Caco-2 (cell line): ENCODE data around the gene MCTP1. TPM values are rescaled to one million over a fixed set of nuclear protein-coding genes. Genes with fewer than 3 reads are reported as not detected.
A peak's percentile ranks its signal among the peaks of the same experiment; 100 is the strongest.

ENCODE experiments used
- Bru-seq: library from RNA; stranded (reverse); fragments of 400-500 nt; gene quantifications from one replicate; lab custom pipeline; 2021; lab: Mats Ljungman, UMichigan
- BruChase-seq, 2 experiments: library from RNA; stranded (reverse); fragments of 400-500 nt; gene quantifications; one replicate each; lab custom pipeline; 2021; lab: Mats Ljungman, UMichigan
- BruUV-seq: library from RNA; stranded (reverse); fragments of 400-500 nt; replicated peaks from 2 replicates; lab custom pipeline; 2021; lab: Mats Ljungman, UMichigan
- CTCF ChIA-PET: fragments of 300-600 bp; sonication (Branson Sonifier 250); formaldehyde crosslinking; loops from one replicate; lab custom pipeline; 2022; ENCODE audit warnings: antibody characterized with exemption; lab: Charles Lee
- POLR2A ChIA-PET: fragments of 300-600 bp; sonication (Branson Sonifier 250); formaldehyde crosslinking; loops from one replicate; lab custom pipeline; 2022; ENCODE audit warnings: antibody characterized with exemption; lab: Charles Lee
- DNase-seq, 2 experiments: peaks; one replicate each; pipeline versions ENCODE4 v3.0.0 to v3.0.0-alpha.2; 2020 to 2022
- H3K27me3 ChIP-seq: replicated peaks from 2 replicates; pipeline ENCODE4 v1.6.0; 2011; ENCODE audit warnings: low read length; ENCODE audit not compliant: control insufficient read depth, insufficient read depth
- H3K36me3 ChIP-seq: 2 replicates; pipeline ENCODE4 v1.5.1; 2011; ENCODE audit warnings: low read length; ENCODE audit not compliant: control insufficient read depth, insufficient read depth
- H3K4me1 ChIP-seq: fragments of 250-450 bp; sonication (Bioruptor Pico); 2 replicates; pipeline ENCODE4 v1.5.1; 2020; ENCODE audit warnings: mild to moderate bottlenecking
- H3K4me3 ChIP-seq: 2 replicates; pipeline ENCODE4 v1.5.1; 2011; ENCODE audit warnings: low read depth, mild to moderate bottlenecking, control low read depth, low read length
- H3K9me3 ChIP-seq: fragments of 250-450 bp; sonication (Bioruptor Pico); 2 replicates; pipeline ENCODE4 v1.5.1; 2020; ENCODE audit warnings: mild to moderate bottlenecking, moderate library complexity
- H3K27ac Mint-ChIP-seq: one replicate; pipeline ENCODE4 v1.8.0; 2022; ENCODE audit warnings: mixed read lengths; ENCODE audit not compliant: unreplicated experiment
- H3K27me3 Mint-ChIP-seq: one replicate; pipeline ENCODE4 v1.8.0; 2022; ENCODE audit warnings: mixed read lengths; ENCODE audit not compliant: insufficient read depth, unreplicated experiment
- H3K36me3 Mint-ChIP-seq: one replicate; pipeline ENCODE4 v1.8.0; 2022; ENCODE audit warnings: mild to moderate bottlenecking, mixed read lengths; ENCODE audit not compliant: insufficient read depth, unreplicated experiment
- H3K4me1 Mint-ChIP-seq: one replicate; pipeline ENCODE4 v1.8.0; 2022; ENCODE audit warnings: low read depth, mixed read lengths; ENCODE audit not compliant: unreplicated experiment
- H3K4me3 Mint-ChIP-seq: one replicate; pipeline ENCODE4 v1.8.0; 2022; ENCODE audit warnings: mild to moderate bottlenecking, moderate library complexity, mixed read lengths; ENCODE audit not compliant: unreplicated experiment
- H3K9me3 Mint-ChIP-seq: one replicate; pipeline ENCODE4 v1.8.0; 2022; ENCODE audit warnings: mixed read lengths; ENCODE audit not compliant: unreplicated experiment
- CTCF ChIP-seq, 2 experiments: fragments of 200-600 bp in 1 of 2; IDR thresholded peaks; 1 replicate in 1 of 2; 2 replicates in 1 of 2; pipeline versions ENCODE4 v1.5.1 to v1.8.0; 2011 to 2022; ENCODE audit warnings: antibody characterized with exemption in 1 of 2, control low read depth in 1 of 2, inconsistent platforms in 1 of 2, low read depth in 1 of 2, low read length in 1 of 2, mild to moderate bottlenecking in 1 of 2, moderate library complexity in 1 of 2; ENCODE audit not compliant: insufficient read depth in 1 of 2, severe bottlenecking in 1 of 2, unreplicated experiment in 1 of 2
- intact Hi-C: fragments of 100-400 bp; cut with micrococcal nuclease; formaldehyde crosslinking; loops from one replicate; pipeline ENCODE4 v1.10.0; 2022; ENCODE audit not compliant: unreplicated experiment
- long read RNA-seq: library from polyadenylated mRNA; stranded (forward); transcript quantifications from one replicate; pipeline ENCODE4 v2.0.0, GENCODE V29; 2022
- total RNA-seq: library from RNA; stranded (reverse); gene quantifications from 2 replicates; pipeline ENCODE4 v1.2.3, GENCODE V29; 2022

Gene MCTP1
- total RNA-seq (3.2 TPM in 2 replicates), Bru-seq, nascent RNA (percentile 34 among the genes with signal in this experiment), BruChase-seq, experiment 1, labeled RNA remaining after a 2-hour chase (percentile 33 among the genes with signal in this experiment), BruChase-seq, experiment 2, labeled RNA remaining after a 6-hour chase (percentile 27 among the genes with signal in this experiment)
- long read RNA-seq, partial matches to known transcripts = 1 of 2 reads
- long read RNA-seq, other reads (novel, unspliced or antisense) = 1 of 2 reads

- no peak for TF ChIP-seq CTCF (IDR thresholded peaks at IDR 0.05; ENCODE audit: insufficient read depth in 1 of 2, low read depth in 1 of 2, low read length in 1 of 2, severe bottlenecking in 1 of 2, unreplicated experiment in 1 of 2)
- CTCF ChIA-PET = interaction anchor here (0.5 to 1.9 kb wide), 7 partner anchors 19 to 317 kb away, joined by 3 to 8 read pairs (median 3); no protein-coding TSS in a partner anchor
- no TSS peak for BruUV-seq
- no peaks in the 10 kb centered on the region for H3K4me1 ChIP-seq
- H3K4me1 Mint-ChIP-seq = peaks cover 6% of the 10 kb centered on the region
- no peaks in the 10 kb centered on the region for H3K36me3 Mint-ChIP-seq
- DNase-seq = peak in 1 of 2 experiments; percentile 46
- H3K36me3 ChIP-seq = no peaks in the 10 kb centered on the region
- peak within 1 kb of the TSS; percentile 71 for H3K4me3 Mint-ChIP-seq
- POLR2A ChIA-PET = no interaction called here
- intact Hi-C loops = loop anchor here (2.0 to 10.0 kb wide), 2 partner anchors 22 to 160 kb away; no protein-coding TSS in a partner anchor
- H3K4me3 ChIP-seq = peak within 1 kb of the TSS; percentile 72
- no peaks in the 10 kb centered on the region for H3K9me3 ChIP-seq
- H3K27ac Mint-ChIP-seq = no peak within 1 kb of the TSS
- H3K9me3 Mint-ChIP-seq = no peaks in the 10 kb centered on the region
- H3K27me3 Mint-ChIP-seq = peaks cover 34% of the 10 kb centered on the region
- H3K27me3 ChIP-seq = peaks cover 3% of the 10 kb centered on the region
These were observed at the start of gene MCTP1 for GRCh38 chr5:95284572-95285408. TSS of gene MCTP1 (minus strand) at chr5:95285094.

- H3K27me3 Mint-ChIP-seq = peaks cover 23% of the 10 kb centered on the region
- H3K36me3 Mint-ChIP-seq = no peaks in the 10 kb centered on the region
- H3K9me3 Mint-ChIP-seq = peaks cover 21% of the 10 kb centered on the region
- H3K4me3 Mint-ChIP-seq = no peak overlapping the region
- DNase-seq = no peak
- TF ChIP-seq CTCF (IDR thresholded peaks at IDR 0.05; ENCODE audit: insufficient read depth in 1 of 2, low read depth in 1 of 2, low read length in 1 of 2, severe bottlenecking in 1 of 2, unreplicated experiment in 1 of 2) = no peak
- H3K27ac Mint-ChIP-seq = no peak overlapping the region
- H3K9me3 ChIP-seq = no peaks in the 10 kb centered on the region
- H3K4me3 ChIP-seq = no peak overlapping the region
- CTCF ChIA-PET = no interaction called here
- H3K4me1 Mint-ChIP-seq = no peaks in the 10 kb centered on the region
- POLR2A ChIA-PET = no interaction called here
- no TSS peak for BruUV-seq
- H3K36me3 ChIP-seq = no peaks in the 10 kb centered on the region
- H3K4me1 ChIP-seq = no peaks in the 10 kb centered on the region
- H3K27me3 ChIP-seq = no peaks in the 10 kb centered on the region
- intact Hi-C loops = no loop called here
These were observed 47.3 kb upstream of the MCTP1 start for GRCh38 chr5:95332158-95332557.

GRCh38 chr5:95331358-95331757, 46.5 kb upstream of the MCTP1 start:
- no TSS peak for BruUV-seq
- no peaks in the 10 kb centered on the region for H3K36me3 ChIP-seq
- intact Hi-C loops = no loop called here
- peaks cover 21% of the 10 kb centered on the region for H3K9me3 Mint-ChIP-seq
- POLR2A ChIA-PET = no interaction called here
- no peak overlapping the region for H3K4me3 Mint-ChIP-seq
- DNase-seq = no peak
- peaks cover 23% of the 10 kb centered on the region for H3K27me3 Mint-ChIP-seq
- H3K27ac Mint-ChIP-seq = no peak overlapping the region
- H3K4me3 ChIP-seq = no peak overlapping the region
- no peaks in the 10 kb centered on the region for H3K27me3 ChIP-seq
- CTCF ChIA-PET = no interaction called here
- no peaks in the 10 kb centered on the region for H3K4me1 Mint-ChIP-seq
- H3K36me3 Mint-ChIP-seq = no peaks in the 10 kb centered on the region
- H3K9me3 ChIP-seq = no peaks in the 10 kb centered on the region
- no peak for TF ChIP-seq CTCF (IDR thresholded peaks at IDR 0.05; ENCODE audit: insufficient read depth in 1 of 2, low read depth in 1 of 2, low read length in 1 of 2, severe bottlenecking in 1 of 2, unreplicated experiment in 1 of 2)
- no peaks in the 10 kb centered on the region for H3K4me1 ChIP-seq
